Measurements from ENCODE around the gene MRGPRX1. TPM values are rescaled to one million over a fixed set of nuclear protein-coding genes. Genes with fewer than 3 reads are reported as not detected.
"Not testable (repeated sequence)": the region's sequence is repeated elsewhere in the genome, so short reads cannot be mapped to it uniquely, and the experiment has no call there.

MRGPRX1 gene
- polyA plus RNA-seq, 1 experiment, result not detected

DNA sequence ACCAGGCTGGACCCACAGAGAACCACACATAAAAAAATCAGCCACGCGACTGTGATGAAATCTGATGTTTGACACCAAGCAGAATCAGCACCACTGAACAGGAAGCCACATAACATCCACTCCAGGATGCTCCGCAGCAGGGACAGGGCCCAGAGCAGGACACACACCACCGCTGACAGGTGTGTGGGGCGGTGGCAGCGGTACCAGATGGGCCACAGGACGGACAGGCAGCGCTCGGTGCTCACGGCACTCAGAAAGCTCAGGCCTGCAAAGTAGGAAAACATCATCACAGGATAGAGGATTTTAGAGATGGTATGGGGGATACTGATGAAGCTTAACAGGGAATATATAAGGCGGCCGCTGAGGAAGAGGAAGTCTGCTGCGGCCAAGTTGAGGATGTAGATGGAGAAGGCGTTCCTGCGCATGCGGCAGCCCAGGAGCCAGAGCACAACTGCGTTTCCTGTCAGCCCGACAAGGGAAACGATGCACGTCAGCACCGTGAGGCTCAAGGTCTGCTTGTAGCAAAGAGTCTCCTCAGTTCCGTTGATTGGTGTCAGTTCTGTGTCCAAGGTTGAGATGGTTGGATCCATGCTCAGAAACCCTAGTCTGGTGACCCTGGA lies 4.9 kb downstream of the MRGPRX1 start:
- no peaks in the 10 kb centered on the region for H3K9me3 ChIP-seq (ENCODE audit: control insufficient read depth, insufficient read depth, low read length)
- no peak overlapping the region for H3K4me3 ChIP-seq (ENCODE audit: low read depth, low read length)
- no peak for DNase-seq (ENCODE audit: low read depth, low spot score)
- CTCF ChIA-PET, result no interaction called here
- H3K27me3 ChIP-seq (ENCODE audit: control insufficient read depth, insufficient read depth, low read length), result no peaks in the 10 kb centered on the region
- H3K27ac ChIP-seq (ENCODE audit: low read depth, low read length), result no peak overlapping the region
- TF ChIP-seq CTCF (IDR thresholded peaks at IDR 0.05; ENCODE audit: low read depth, low read length), result no peak
- POLR2A ChIA-PET, result no interaction called here

GRCh38 chr11:18927550-18928322 lies 11.5 kb downstream of the MRGPRX1 start:
- no peak for TF ChIP-seq CTCF (IDR thresholded peaks at IDR 0.05; ENCODE audit: low read depth, low read length)
- Histone ChIP-seq H3K27ac (ENCODE audit: low read depth, low read length) (no peak overlapping the region), H3K27me3 (ENCODE audit: control insufficient read depth, insufficient read depth, low read length) (peaks cover 3% of the 10 kb centered on the region), H3K9me3 (ENCODE audit: control insufficient read depth, insufficient read depth, low read length) (no peaks in the 10 kb centered on the region), H3K4me3 (ENCODE audit: low read depth, low read length) (no peak overlapping the region)
- DNase-seq (ENCODE audit: low read depth, low spot score), result no peak
- ChIA-PET CTCF (no interaction called here), POLR2A (no interaction called here)

DNA sequence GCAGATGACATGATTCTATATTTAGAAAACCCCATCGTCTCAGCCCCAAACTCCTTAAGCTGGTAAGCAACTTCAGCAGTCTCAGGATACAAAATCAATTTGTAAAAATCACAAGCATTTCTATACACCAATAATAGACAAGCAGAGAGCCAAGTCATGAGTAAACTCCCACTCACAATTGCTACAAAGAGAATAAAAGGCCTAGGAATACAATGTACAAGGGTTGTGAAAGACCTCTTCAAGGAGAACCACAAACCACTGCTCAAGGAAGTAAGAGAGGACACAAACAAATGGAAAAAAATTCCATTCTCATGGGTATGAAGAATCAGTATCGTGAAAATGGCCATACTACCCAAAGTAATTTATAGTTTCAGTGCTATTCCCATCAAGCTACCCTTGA lies 13.8 kb downstream of the MRGPRX1 start:
- H3K9me3 ChIP-seq (ENCODE audit: control insufficient read depth, insufficient read depth, low read length); H3K27me3 ChIP-seq (ENCODE audit: control insufficient read depth, insufficient read depth, low read length); POLR2A ChIA-PET: not testable (repeated sequence)

GRCh38 chr11:18912883-18913282 lies 26.3 kb downstream of the MRGPRX1 start:
- POLR2A ChIA-PET, result no interaction called here
- Histone ChIP-seq H3K9me3 (ENCODE audit: control insufficient read depth, insufficient read depth, low read length) (no peaks in the 10 kb centered on the region), H3K27me3 (ENCODE audit: control insufficient read depth, insufficient read depth, low read length) (no peaks in the 10 kb centered on the region), H3K4me3 (ENCODE audit: low read depth, low read length) (no peak overlapping the region), H3K27ac (ENCODE audit: low read depth, low read length) (no peak overlapping the region)
- no peak for DNase-seq (ENCODE audit: low read depth, low spot score)
- CTCF ChIA-PET, result no interaction called here
- no peak for TF ChIP-seq CTCF (IDR thresholded peaks at IDR 0.05; ENCODE audit: low read depth, low read length)

More for the DNA sequence above, 13.8 kb downstream of the MRGPRX1 start:
- H3K4me3 ChIP-seq (ENCODE audit: low read depth, low read length); H3K27ac ChIP-seq (ENCODE audit: low read depth, low read length); DNase-seq (ENCODE audit: low read depth, low spot score); CTCF ChIA-PET: not testable (repeated sequence)

DNA sequence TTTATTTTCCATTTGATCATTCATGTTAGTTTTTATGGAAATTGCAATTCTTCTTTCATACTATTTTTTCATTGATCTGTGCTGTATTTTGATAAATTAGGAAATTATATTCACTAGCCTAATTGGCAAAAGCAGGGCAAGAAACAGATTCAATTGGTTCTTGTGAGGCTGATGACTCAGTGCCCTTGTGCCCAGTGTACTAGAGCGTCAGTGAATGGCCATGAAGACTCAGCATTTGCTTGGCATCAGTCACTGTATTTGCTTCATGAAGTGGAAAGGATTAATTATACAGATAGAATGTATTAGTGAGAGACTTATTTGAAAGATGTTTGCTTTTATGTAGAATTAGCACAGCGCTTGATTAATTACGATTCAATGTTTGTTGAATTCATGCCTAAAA lies 31.8 kb downstream of the MRGPRX1 start:
- H3K4me3 ChIP-seq (ENCODE audit: low read depth, low read length), result no peak overlapping the region
- DNase-seq (ENCODE audit: low read depth, low spot score), result no peak
- H3K27ac ChIP-seq (ENCODE audit: low read depth, low read length), result no peak overlapping the region
- TF ChIP-seq CTCF (IDR thresholded peaks at IDR 0.05; ENCODE audit: low read depth, low read length), result no peak
- no peaks in the 10 kb centered on the region for H3K9me3 ChIP-seq (ENCODE audit: control insufficient read depth, insufficient read depth, low read length)
- CTCF ChIA-PET, result no interaction called here
- H3K27me3 ChIP-seq (ENCODE audit: control insufficient read depth, insufficient read depth, low read length), result no peaks in the 10 kb centered on the region
- POLR2A ChIA-PET, result no interaction called here

- DNase-seq (ENCODE audit: low read depth, low spot score); H3K27ac ChIP-seq (ENCODE audit: low read depth, low read length); POLR2A ChIA-PET; CTCF ChIA-PET; H3K9me3 ChIP-seq (ENCODE audit: control insufficient read depth, insufficient read depth, low read length); H3K4me3 ChIP-seq (ENCODE audit: low read depth, low read length); H3K27me3 ChIP-seq (ENCODE audit: control insufficient read depth, insufficient read depth, low read length): not testable (repeated sequence)
Measured at GRCh38 chr11:18900637-18901036, 38.6 kb downstream of the MRGPRX1 start.

GRCh38 chr11:18900151-18900611 lies 39.0 kb downstream of the MRGPRX1 start:
- DNase-seq (ENCODE audit: low read depth, low spot score); CTCF ChIA-PET: not testable (repeated sequence)

DNA sequence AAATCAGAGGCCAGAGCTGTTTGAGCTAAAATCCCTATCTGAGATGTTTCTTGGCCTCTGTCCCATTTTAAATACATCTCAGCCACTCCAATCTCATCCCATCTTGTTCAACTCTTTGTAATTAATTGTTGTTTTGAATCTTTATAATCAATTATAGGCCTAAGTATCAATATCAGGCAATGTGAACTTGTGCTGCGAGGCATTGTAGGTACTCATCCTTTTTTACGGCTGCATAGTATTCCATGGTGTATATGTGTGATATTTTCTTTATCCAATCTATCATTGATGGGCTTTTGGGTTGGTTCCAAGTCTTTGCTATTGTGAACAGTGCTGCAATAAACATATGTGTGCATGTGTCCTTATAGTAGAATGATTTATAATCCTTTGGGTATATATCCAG lies 47.5 kb downstream of the MRGPRX1 start:
- H3K9me3 ChIP-seq (ENCODE audit: control insufficient read depth, insufficient read depth, low read length); H3K27ac ChIP-seq (ENCODE audit: low read depth, low read length); H3K4me3 ChIP-seq (ENCODE audit: low read depth, low read length); POLR2A ChIA-PET; CTCF ChIA-PET; DNase-seq (ENCODE audit: low read depth, low spot score); H3K27me3 ChIP-seq (ENCODE audit: control insufficient read depth, insufficient read depth, low read length): not testable (repeated sequence)

More at GRCh38 chr11:18900151-18900611, 39.0 kb downstream of the MRGPRX1 start:
- H3K4me3 ChIP-seq (ENCODE audit: low read depth, low read length); H3K27ac ChIP-seq (ENCODE audit: low read depth, low read length); H3K9me3 ChIP-seq (ENCODE audit: control insufficient read depth, insufficient read depth, low read length); H3K27me3 ChIP-seq (ENCODE audit: control insufficient read depth, insufficient read depth, low read length); POLR2A ChIA-PET: not testable (repeated sequence)

All from AG04450 (cell line).